ENCODE data around the gene CNTNAP5. TPM values are rescaled to one million over a fixed set of nuclear protein-coding genes. Genes with fewer than 3 reads are reported as not detected.

Gene CNTNAP5
- total RNA-seq, 1 donor from 2014 or later, result not detected

DNA sequence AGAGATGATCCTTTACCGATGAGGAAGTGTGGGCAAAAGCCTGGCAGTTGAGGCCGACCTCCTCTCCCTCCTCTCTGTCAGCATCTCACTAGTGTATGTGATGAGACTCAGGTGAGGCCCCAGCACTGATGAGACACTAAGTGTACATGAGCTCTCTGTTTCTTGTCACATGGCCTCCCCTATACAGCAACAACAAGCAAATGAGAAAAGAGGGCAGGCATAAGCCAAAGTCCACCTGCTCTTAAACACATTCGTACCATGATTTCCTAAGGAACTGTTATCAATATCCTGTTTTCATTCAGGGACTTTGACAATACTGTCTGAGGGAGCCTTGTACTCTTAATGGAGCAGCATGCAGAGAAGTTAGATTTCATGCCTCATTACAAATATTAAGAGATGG is 113.0 kb downstream of the CNTNAP5 start:
- Mint-ChIP-seq H3K4me3 (ENCODE audit: unreplicated experiment) (no peak overlapping the region), H3K27me3 (ENCODE audit: unreplicated experiment) (no peaks in the 10 kb centered on the region), H3K4me1 (ENCODE audit: unreplicated experiment) (no peaks in the 10 kb centered on the region), H3K27ac (ENCODE audit: unreplicated experiment) (no peak overlapping the region), H3K36me3 (ENCODE audit: unreplicated experiment) (no peaks in the 10 kb centered on the region), H3K9me3 (ENCODE audit: unreplicated experiment) (peaks cover 38% of the 10 kb centered on the region)
- TF ChIP-seq, protein P1, sequence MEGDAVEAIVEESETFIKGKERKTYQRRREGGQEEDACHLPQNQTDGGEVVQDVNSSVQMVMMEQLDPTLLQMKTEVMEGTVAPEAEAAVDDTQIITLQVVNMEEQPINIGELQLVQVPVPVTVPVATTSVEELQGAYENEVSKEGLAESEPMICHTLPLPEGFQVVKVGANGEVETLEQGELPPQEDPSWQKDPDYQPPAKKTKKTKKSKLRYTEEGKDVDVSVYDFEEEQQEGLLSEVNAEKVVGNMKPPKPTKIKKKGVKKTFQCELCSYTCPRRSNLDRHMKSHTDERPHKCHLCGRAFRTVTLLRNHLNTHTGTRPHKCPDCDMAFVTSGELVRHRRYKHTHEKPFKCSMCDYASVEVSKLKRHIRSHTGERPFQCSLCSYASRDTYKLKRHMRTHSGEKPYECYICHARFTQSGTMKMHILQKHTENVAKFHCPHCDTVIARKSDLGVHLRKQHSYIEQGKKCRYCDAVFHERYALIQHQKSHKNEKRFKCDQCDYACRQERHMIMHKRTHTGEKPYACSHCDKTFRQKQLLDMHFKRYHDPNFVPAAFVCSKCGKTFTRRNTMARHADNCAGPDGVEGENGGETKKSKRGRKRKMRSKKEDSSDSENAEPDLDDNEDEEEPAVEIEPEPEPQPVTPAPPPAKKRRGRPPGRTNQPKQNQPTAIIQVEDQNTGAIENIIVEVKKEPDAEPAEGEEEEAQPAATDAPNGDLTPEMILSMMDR (IDR thresholded peaks at IDR 0.05), result no peak
- DNase-seq (ENCODE audit: extremely low spot score, unreplicated experiment), result no peak

DNA sequence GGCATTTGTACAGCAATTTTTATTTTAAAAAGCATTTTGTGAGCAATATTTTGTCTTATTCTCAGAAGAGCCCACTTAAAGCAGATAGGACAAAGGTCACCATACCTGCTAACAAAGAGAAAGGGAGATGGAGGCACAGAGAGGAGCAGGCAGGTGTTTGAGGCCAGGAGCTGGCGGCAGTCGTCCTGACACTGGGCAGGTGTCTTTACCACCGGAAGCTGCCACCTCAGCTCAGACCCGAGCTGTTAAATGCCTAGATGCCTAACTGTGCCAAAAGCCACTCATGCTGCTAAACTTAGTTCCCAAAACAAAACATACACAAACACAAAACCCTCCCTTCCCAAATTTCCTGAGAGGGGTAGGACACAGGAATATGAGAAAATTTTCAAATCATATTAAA is 120.9 kb downstream of the CNTNAP5 start:
- TF ChIP-seq, protein P1 (IDR thresholded peaks at IDR 0.05), result no peak
- no peak for DNase-seq (ENCODE audit: extremely low spot score, unreplicated experiment)
- Mint-ChIP-seq H3K27me3 (ENCODE audit: unreplicated experiment) (no peaks in the 10 kb centered on the region), H3K27ac (ENCODE audit: unreplicated experiment) (no peak overlapping the region), H3K9me3 (ENCODE audit: unreplicated experiment) (peaks cover 18% of the 10 kb centered on the region), H3K4me1 (ENCODE audit: unreplicated experiment) (no peaks in the 10 kb centered on the region), H3K36me3 (ENCODE audit: unreplicated experiment) (no peaks in the 10 kb centered on the region), H3K4me3 (ENCODE audit: unreplicated experiment) (no peak overlapping the region)

DNA sequence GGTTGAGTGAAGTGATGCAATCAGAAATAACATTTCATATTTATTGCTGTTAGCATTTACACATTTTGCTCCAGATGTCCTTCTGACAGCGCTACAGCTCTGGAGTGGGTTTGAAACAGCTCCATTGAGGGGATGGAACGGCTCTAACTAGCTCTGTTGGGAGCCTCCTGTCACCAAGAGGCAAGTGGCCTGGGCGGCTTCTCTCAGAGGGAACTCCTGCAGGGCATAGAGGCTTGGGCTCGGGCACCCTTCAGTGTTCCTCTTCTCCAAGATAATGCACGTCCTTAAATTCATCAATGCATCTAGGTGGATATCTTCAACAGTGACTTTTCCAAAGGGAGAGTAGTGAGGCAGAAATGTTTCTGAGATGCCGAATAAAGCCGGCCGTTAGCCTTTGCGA is 122.5 kb downstream of the CNTNAP5 start:
- no peaks in the 10 kb centered on the region for H3K4me1 Mint-ChIP-seq (ENCODE audit: unreplicated experiment)
- no peaks in the 10 kb centered on the region for H3K36me3 Mint-ChIP-seq (ENCODE audit: unreplicated experiment)
- no peaks in the 10 kb centered on the region for H3K27me3 Mint-ChIP-seq (ENCODE audit: unreplicated experiment)
- peaks cover 33% of the 10 kb centered on the region for H3K9me3 Mint-ChIP-seq (ENCODE audit: unreplicated experiment)
- no peak overlapping the region for H3K27ac Mint-ChIP-seq (ENCODE audit: unreplicated experiment)
- TF ChIP-seq, protein P1 (IDR thresholded peaks at IDR 0.05), result no peak
- no peak for DNase-seq (ENCODE audit: extremely low spot score, unreplicated experiment)
- H3K4me3 Mint-ChIP-seq (ENCODE audit: unreplicated experiment), result no peak overlapping the region

DNA sequence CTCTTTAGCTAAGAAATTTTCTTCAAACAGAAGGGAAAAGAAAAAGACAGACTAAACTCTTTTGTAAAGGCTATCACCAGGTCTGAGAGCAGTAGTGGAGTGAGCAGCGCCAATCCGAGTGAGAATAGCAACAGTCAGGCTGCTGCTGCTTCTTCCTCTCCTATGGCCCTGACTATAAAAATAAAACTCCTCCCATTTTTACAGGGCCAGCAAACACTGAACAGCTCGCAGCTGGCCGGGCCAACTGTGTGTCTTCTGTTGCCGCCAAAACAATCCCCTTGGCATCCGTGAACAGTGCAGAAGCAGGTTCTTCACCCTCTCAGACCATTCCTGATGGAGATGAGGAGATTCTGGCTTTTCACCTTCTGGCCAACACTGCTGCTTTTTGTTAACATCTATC is 124.5 kb downstream of the CNTNAP5 start:
- Mint-ChIP-seq H3K9me3 (ENCODE audit: unreplicated experiment) (peaks cover 40% of the 10 kb centered on the region), H3K4me3 (ENCODE audit: unreplicated experiment) (no peak overlapping the region)

DNA sequence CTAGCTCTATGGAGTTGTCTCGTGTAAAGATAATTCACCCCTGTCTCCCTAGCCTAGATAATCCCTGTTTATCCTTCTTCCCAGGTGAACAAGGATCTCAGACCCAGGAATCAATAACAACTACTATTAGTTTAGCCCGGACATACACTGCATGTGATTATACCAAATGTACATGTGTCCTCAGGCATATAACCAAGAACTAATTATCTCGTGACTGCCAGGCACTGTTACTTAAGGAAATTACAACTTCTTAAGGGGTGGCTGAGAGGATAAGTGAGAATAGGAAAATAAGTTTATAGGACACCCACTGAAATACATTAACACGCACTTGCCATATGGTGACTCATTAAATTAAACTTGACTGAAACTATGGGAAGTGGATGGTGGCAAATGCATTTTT is 126.6 kb downstream of the CNTNAP5 start:
- Mint-ChIP-seq H3K27me3 (ENCODE audit: unreplicated experiment) (no peaks in the 10 kb centered on the region), H3K4me1 (ENCODE audit: unreplicated experiment) (no peaks in the 10 kb centered on the region), H3K9me3 (ENCODE audit: unreplicated experiment) (peaks cover 44% of the 10 kb centered on the region)

More for the DNA sequence above, 124.5 kb downstream of the CNTNAP5 start:
- Mint-ChIP-seq H3K4me1 (ENCODE audit: unreplicated experiment) (no peaks in the 10 kb centered on the region), H3K36me3 (ENCODE audit: unreplicated experiment) (no peaks in the 10 kb centered on the region), H3K27ac (ENCODE audit: unreplicated experiment) (no peak overlapping the region), H3K27me3 (ENCODE audit: unreplicated experiment) (no peaks in the 10 kb centered on the region)
- TF ChIP-seq, protein P1 (IDR thresholded peaks at IDR 0.05), result no peak
- DNase-seq (ENCODE audit: extremely low spot score, unreplicated experiment), result no peak

More for the DNA sequence above, 126.6 kb downstream of the CNTNAP5 start:
- TF ChIP-seq, protein P1 (IDR thresholded peaks at IDR 0.05), result no peak
- H3K36me3 Mint-ChIP-seq (ENCODE audit: unreplicated experiment), result no peaks in the 10 kb centered on the region
- no peak overlapping the region for H3K4me3 Mint-ChIP-seq (ENCODE audit: unreplicated experiment)
- DNase-seq (ENCODE audit: extremely low spot score, unreplicated experiment), result no peak
- no peak overlapping the region for H3K27ac Mint-ChIP-seq (ENCODE audit: unreplicated experiment)
